Spinal cord (tissue), 10 donors: ENCODE measurements around the gene AIF1L. TPM values are rescaled to one million over a fixed set of nuclear protein-coding genes. Genes with fewer than 3 reads are reported as not detected.
A peak's percentile ranks its signal among the peaks of the same experiment; 100 is the strongest.

Experiments used
- DNase-seq, 6 donors: peaks; one replicate each; pipeline versions ENCODE4 v3.0.0 to v3.0.0-alpha.2; 2013 to 2015; ENCODE audit warnings: low spot score in 6 of 6, low read depth in 4 of 6
- H3K27ac ChIP-seq: one replicate; pipeline ENCODE4 v1.5.1; 2013; ENCODE audit warnings: low read depth, low read length, control low read depth
- H3K27me3 ChIP-seq: one replicate; pipeline ENCODE4 v1.6.1; 2013; ENCODE audit warnings: low read length; ENCODE audit not compliant: control insufficient read depth, insufficient read depth
- H3K36me3 ChIP-seq: one replicate; pipeline ENCODE4 v1.6.1; 2013; ENCODE audit warnings: low read length; ENCODE audit not compliant: control insufficient read depth, insufficient read depth
- H3K4me1 ChIP-seq: one replicate; pipeline ENCODE4 v1.6.1; 2013; ENCODE audit warnings: low read length; ENCODE audit not compliant: control insufficient read depth, insufficient read depth
- H3K4me3 ChIP-seq: one replicate; pipeline ENCODE4 v1.5.1; 2013; ENCODE audit warnings: low read depth, low read length, control low read depth
- H3K9me3 ChIP-seq: one replicate; pipeline ENCODE4 v1.6.1; 2013; ENCODE audit warnings: low read length; ENCODE audit not compliant: control insufficient read depth, insufficient read depth
- WGBS: methylation state at CpG from one replicate; pipeline ENCODE4 v1.1.5; 2013; ENCODE audit warnings: missing lambda C conversion rate; ENCODE audit not compliant: insufficient coverage; 5-methylcytosine and 5-hydroxymethylcytosine counted together
- polyA plus RNA-seq, 2 donors: library from polyadenylated mRNA; unstranded; fragments of 120-200 nt; gene quantifications; one replicate each; pipeline ENCODE4 v1.2.1, GENCODE V29; 2013; ENCODE audit not compliant: insufficient read length in 2 of 2
- total RNA-seq, 2 donors: library from RNA; depleted of rRNA in 1 of 2; stranded (reverse); fragments of 120-200 nt in 1 of 2; fragments of >200 nt in 1 of 2; gene quantifications; one replicate each; pipeline versions ENCODE4 v1.2.3 to v1.2.4, GENCODE V29; 2013 to 2014
- donor health status: healthy.

AIF1L gene
- total and polyA plus RNA-seq, 4 donors = 47.7 to 73.6 (median 61.2) TPM

DNA sequence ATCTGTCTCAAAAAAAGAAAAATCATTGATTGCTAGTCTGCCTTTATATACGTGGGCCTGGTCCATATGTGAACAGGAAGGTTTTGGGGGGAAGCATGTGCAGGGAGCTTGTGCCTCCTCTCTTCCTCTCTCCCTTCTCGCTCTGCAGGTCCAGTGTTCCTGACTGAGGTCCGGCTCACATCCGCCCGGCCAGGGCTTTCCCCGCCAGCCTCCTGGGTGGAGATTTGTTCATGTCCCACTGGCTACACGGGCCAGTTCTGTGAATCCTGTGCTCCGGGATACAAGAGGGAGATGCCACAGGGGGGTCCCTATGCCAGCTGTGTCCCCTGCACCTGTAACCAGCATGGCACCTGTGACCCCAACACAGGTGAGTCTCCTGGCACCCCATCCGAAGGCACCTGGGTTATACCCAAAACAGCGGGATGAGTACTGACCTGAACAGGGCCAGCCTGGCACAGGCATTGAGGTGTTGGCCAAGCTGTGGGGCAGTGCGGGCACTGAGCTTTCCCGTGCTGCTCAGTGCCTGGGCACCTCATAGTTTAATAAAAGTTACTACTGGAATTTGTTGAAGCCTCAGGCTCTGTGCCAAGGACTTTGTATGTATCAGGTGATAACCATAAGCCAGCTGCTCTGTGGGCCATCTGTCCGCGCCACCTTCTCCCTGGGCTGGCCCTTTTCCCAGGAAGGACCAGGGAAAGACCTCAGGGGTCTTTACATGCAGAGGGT is 39.4 kb upstream of the AIF1L start:
- H3K27me3 ChIP-seq = no peaks in the 10 kb centered on the region
- no peak overlapping the region for H3K27ac ChIP-seq
- H3K36me3 ChIP-seq = no peaks in the 10 kb centered on the region
- peaks cover 18% of the 10 kb centered on the region for H3K4me1 ChIP-seq
- no peak for DNase-seq
- no peaks in the 10 kb centered on the region for H3K9me3 ChIP-seq
- WGBS = 91% methylated on average over 12 of the region's 14 CpGs
- H3K4me3 ChIP-seq = no peak overlapping the region

DNA sequence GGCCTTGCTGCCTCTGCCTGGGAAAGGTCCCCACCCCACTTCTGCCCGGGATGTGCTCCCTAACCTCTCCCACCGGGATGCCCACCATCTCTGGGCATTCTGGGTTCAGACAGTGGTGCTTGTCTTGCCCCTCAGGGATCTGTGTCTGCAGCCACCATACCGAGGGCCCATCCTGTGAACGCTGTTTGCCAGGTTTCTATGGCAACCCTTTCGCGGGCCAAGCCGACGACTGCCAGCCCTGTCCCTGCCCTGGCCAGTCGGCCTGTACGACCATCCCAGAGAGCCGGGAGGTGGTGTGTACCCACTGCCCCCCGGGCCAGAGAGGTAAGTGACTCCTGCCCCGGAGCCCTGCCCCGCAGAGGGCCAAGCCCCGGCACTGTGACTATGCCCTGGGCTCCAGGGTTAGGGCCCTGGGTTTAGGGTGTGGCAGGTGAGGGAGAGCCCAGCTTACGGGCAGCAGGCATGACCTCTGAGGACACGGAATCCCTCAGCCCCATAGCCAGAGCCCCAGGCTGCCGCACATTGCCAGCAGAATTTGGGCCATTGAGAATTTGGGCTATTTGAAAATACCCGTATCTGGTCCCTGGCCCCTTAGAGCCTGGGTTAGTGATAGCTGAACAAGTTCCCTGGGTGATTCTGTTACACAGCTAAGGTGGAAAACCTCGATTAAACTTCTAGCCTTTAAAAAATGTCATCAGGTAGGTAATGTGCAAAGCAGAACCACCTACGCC is 35.3 kb upstream of the AIF1L start:
- Histone ChIP-seq H3K27ac (no peak overlapping the region), H3K36me3 (no peaks in the 10 kb centered on the region), H3K4me3 (no peak overlapping the region), H3K9me3 (no peaks in the 10 kb centered on the region), H3K4me1 (peaks cover 15% of the 10 kb centered on the region), H3K27me3 (no peaks in the 10 kb centered on the region)
- 43% methylated on average over 18 of the region's 21 CpGs for WGBS
- peak in 2 of 6 donors; percentile 57 to 60 for DNase-seq

GRCh38 chr9:131062969-131063368 is 33.4 kb upstream of the AIF1L start:
- Histone ChIP-seq H3K27ac (no peak overlapping the region), H3K4me3 (no peak overlapping the region), H3K4me1 (peaks cover 14% of the 10 kb centered on the region), H3K36me3 (no peaks in the 10 kb centered on the region), H3K9me3 (no peaks in the 10 kb centered on the region), H3K27me3 (no peaks in the 10 kb centered on the region)
- peak in 2 of 6 donors; percentile 5 to 35 for DNase-seq
- WGBS = 56% methylated on average over 5 of the region's 9 CpGs

- Histone ChIP-seq H3K4me3 (no peak overlapping the region), H3K27me3 (peaks cover 2% of the 10 kb centered on the region), H3K27ac (no peak overlapping the region), H3K36me3 (no peaks in the 10 kb centered on the region), H3K9me3 (no peaks in the 10 kb centered on the region), H3K4me1 (peaks cover 19% of the 10 kb centered on the region)
- 98% methylated on average over 5 of the region's 7 CpGs for WGBS
- no peak for DNase-seq
These were observed 30.7 kb upstream of the AIF1L start for GRCh38 chr9:131065599-131065998.

DNA sequence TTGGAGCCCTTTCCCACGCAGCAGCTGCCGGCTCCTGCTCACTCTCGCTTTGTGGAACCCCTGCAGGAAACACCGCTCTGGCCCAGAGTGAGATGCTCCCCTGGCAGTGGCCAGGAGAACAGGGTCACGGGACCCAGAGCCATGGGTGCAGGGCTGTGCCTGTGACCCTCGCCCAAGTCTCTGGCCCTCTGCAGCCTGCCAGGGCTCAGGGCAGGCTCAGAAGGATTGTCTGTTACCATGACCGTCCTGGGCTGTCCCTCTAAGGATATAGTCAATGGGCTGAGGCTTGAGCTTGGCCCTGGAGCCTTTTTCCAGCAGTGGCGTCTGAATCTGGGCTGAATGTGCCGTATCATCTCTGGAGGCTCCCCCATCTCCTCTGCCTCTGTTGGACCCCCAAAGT is 28.7 kb upstream of the AIF1L start:
- Histone ChIP-seq H3K4me3 (no peak overlapping the region), H3K9me3 (no peaks in the 10 kb centered on the region), H3K27ac (no peak overlapping the region), H3K4me1 (peaks cover 16% of the 10 kb centered on the region), H3K27me3 (peaks cover 2% of the 10 kb centered on the region), H3K36me3 (no peaks in the 10 kb centered on the region)
- 75% methylated on average over 9 of the region's 9 CpGs for WGBS
- no peak for DNase-seq

- 77% methylated on average over 14 of the region's 14 CpGs for WGBS
- peaks cover 2% of the 10 kb centered on the region for H3K27me3 ChIP-seq
These were observed 28.1 kb upstream of the AIF1L start for GRCh38 chr9:131068076-131068816.

DNA sequence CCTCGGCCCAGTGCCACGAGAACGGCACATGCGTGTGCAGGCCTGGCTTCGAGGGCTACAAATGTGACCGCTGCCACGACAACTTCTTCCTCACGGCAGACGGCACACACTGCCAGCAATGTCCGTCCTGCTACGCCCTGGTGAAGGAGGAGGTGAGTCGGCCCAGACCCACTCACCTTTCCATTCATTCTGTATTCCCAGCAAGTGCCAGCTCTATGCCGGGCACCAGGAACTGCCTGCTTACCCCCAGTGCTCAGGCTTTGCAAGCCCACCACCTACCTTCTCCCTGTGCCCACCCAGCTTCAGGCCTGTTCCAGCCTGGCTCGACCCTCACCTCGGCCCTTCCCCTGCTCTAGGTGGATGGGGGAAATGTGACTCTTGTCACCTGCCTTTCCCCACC is 26.6 kb upstream of the AIF1L start:
- H3K27ac ChIP-seq = no peak overlapping the region
- 92% methylated on average over 13 of the region's 15 CpGs for WGBS

More at GRCh38 chr9:131068076-131068816, 28.1 kb upstream of the AIF1L start:
- Histone ChIP-seq H3K36me3 (no peaks in the 10 kb centered on the region), H3K4me1 (peaks cover 16% of the 10 kb centered on the region), H3K4me3 (no peak overlapping the region), H3K27ac (no peak overlapping the region), H3K9me3 (no peaks in the 10 kb centered on the region)
- no peak for DNase-seq

DNA sequence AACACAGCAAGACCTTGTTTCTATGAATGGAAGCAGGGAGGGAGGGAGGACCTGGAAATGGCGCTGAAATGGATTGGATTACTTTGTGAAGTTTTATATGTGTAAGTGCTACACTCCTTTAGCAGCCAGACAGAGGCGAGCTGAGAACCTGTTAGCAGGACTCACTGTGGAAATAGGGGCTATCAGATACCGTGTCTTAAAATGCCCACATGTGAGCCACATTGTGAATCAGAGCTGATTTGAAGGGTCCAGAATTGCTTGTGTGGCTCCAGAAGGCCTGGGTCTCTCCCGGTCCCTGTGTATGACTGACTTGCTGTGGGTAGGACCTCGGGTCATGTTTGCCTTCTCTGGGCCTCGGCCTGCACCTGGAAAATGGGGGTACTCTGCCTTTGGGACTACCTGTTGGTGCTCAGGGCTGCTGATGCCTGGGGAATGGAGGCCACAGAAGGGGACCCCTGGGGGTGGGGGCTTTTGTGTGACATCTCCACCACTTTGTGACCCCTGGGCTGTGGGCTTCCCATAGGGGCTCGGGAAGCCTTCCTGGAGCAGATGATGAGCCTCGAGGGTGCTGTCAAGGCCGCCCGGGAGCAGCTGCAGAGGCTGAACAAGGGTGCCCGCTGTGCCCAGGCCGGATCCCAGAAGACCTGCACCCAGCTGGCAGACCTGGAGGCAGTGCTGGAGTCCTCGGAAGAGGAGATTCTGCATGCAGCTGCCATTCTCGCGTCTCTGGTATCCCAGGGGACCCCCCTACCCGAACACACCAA is 24.0 kb upstream of the AIF1L start:
- Histone ChIP-seq H3K4me1 (peaks cover 32% of the 10 kb centered on the region), H3K9me3 (no peaks in the 10 kb centered on the region), H3K36me3 (no peaks in the 10 kb centered on the region), H3K4me3 (no peak overlapping the region), H3K27ac (no peak overlapping the region), H3K27me3 (peaks cover 2% of the 10 kb centered on the region)
- no peak for DNase-seq
- WGBS = 87% methylated on average over 15 of the region's 16 CpGs

More for the DNA sequence above, 26.6 kb upstream of the AIF1L start:
- no peak overlapping the region for H3K4me3 ChIP-seq
- H3K4me1 ChIP-seq = peaks cover 16% of the 10 kb centered on the region
- peaks cover 2% of the 10 kb centered on the region for H3K27me3 ChIP-seq
- H3K9me3 ChIP-seq = no peaks in the 10 kb centered on the region
- DNase-seq = no peak
- H3K36me3 ChIP-seq = no peaks in the 10 kb centered on the region

DNA sequence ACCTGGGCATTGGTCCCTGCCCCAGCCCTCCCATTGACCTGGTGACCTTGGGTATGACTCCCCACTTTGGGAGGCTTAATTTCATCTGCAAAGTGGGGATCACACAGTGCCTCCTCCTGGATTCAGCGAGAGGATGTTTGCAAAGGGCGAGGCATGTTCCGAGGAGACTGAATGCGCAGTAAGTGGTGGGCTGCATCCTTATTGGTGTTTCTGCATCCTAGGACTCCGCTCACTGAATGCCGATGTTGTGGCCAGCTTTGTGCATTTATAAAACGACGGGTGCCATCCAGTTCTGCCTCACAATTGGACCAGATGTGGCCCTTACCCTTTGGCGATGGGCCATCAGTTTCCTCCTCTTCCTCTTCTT is 23.5 kb upstream of the AIF1L start:
- H3K4me1 ChIP-seq = peaks cover 32% of the 10 kb centered on the region
- H3K9me3 ChIP-seq = no peaks in the 10 kb centered on the region
- no peak for DNase-seq
- H3K4me3 ChIP-seq = no peak overlapping the region
- 89% methylated on average over 9 of the region's 9 CpGs for WGBS
- H3K27me3 ChIP-seq = peaks cover 2% of the 10 kb centered on the region
- no peaks in the 10 kb centered on the region for H3K36me3 ChIP-seq
- H3K27ac ChIP-seq = no peak overlapping the region
